HEK293 (cell line): ENCODE data around the gene MEGF9.

ENCODE experiments used
- CTCF ChIA-PET: fragments of 350-600 bp; formaldehyde crosslinking; extraction: SDS; loops from one replicate; lab custom pipeline; 2021; ENCODE audit warnings: antibody characterized with exemption; lab: Yijun Ruan, JAX
- POLR2A ChIA-PET: fragments of 300-600 bp; formaldehyde crosslinking; extraction: SDS; loops from one replicate; lab custom pipeline; 2020; ENCODE audit warnings: antibody characterized with exemption, inconsistent platforms; lab: Yijun Ruan, JAX
- H3K27ac ChIP-seq: fragments of 200-500 bp; sonication (Bioruptor generic); 2 replicates; pipeline ENCODE4 v1.5.1; 2014; ENCODE audit warnings: low read depth, low read length, control low read depth, inconsistent platforms; ENCODE audit errors: extremely low read depth
- H3K36me3 ChIP-seq, 2 experiments: fragments of 200-500 bp in 1 of 2; sonication (Bioruptor generic) in 1 of 2; 1 replicate in 1 of 2; 2 replicates in 1 of 2; pipeline ENCODE4 v1.5.1; 2014 to 2017; ENCODE audit warnings: inconsistent platforms in 2 of 2, low read length in 2 of 2; ENCODE audit not compliant: control insufficient read depth in 2 of 2, insufficient read depth in 1 of 2
- H3K4me1 ChIP-seq: fragments of 200-500 bp; sonication (Bioruptor generic); 2 replicates; pipeline ENCODE4 v1.5.1; 2014; ENCODE audit warnings: mild to moderate bottlenecking, low read length, inconsistent platforms; ENCODE audit not compliant: control insufficient read depth, insufficient read depth
- H3K4me3 ChIP-seq: 2 replicates; pipeline ENCODE4 v1.5.1; 2011; ENCODE audit warnings: low read depth, mild to moderate bottlenecking, control low read depth, low read length, moderate library complexity
- H3K9me3 ChIP-seq: fragments of 200-500 bp; sonication (Bioruptor generic); 2 replicates; pipeline ENCODE4 v1.5.1; 2014; ENCODE audit warnings: low read depth, low read length, inconsistent platforms; ENCODE audit not compliant: control insufficient read depth, insufficient read depth
- IKZF3 ChIP-seq: fragments of 450-650 bp; IDR thresholded peaks from 2 replicates; pipeline ENCODE4 v1.5.0; 2018; ENCODE audit warnings: missing biosample characterization, mild to moderate bottlenecking, missing genetic modification characterization, moderate library complexity
- SALL2 ChIP-seq: fragments of 450-650 bp; formaldehyde crosslinking; IDR thresholded peaks from 2 replicates; pipeline ENCODE4 v1.5.0; 2017; ENCODE audit warnings: missing biosample characterization, mild to moderate bottlenecking, missing genetic modification characterization, borderline replicate concordance
- ZBTB20 ChIP-seq: fragments of 450-650 bp; formaldehyde crosslinking; IDR thresholded peaks from 2 replicates; pipeline ENCODE4 v1.5.1; 2016; ENCODE audit warnings: missing biosample characterization, missing genetic modification characterization
- ZNF202 ChIP-seq: fragments of 450-650 bp; formaldehyde crosslinking; IDR thresholded peaks from 2 replicates; pipeline ENCODE4 v1.5.1; 2016; ENCODE audit warnings: missing biosample characterization, missing genetic modification characterization, borderline replicate concordance
- ZNF366 ChIP-seq: fragments of 450-650 bp; formaldehyde crosslinking; conservative IDR thresholded peaks from 2 replicates; pipeline ENCODE4 v1.5.1; 2016; ENCODE audit warnings: missing biosample characterization, missing genetic modification characterization
- ZNF394 ChIP-seq: fragments of 450-650 bp; formaldehyde crosslinking; IDR thresholded peaks from 2 replicates; pipeline ENCODE4 v1.5.1; 2016; ENCODE audit warnings: missing biosample characterization, missing genetic modification characterization, mild to moderate bottlenecking, moderate library complexity, borderline replicate concordance
- ZNF623 ChIP-seq: fragments of 450-650 bp; formaldehyde crosslinking; IDR thresholded peaks from 2 replicates; pipeline ENCODE4 v1.5.1; 2016; ENCODE audit warnings: missing biosample characterization, missing genetic modification characterization
- ZNF777 ChIP-seq: fragments of 450-650 bp; formaldehyde crosslinking; IDR thresholded peaks from 2 replicates; pipeline ENCODE4 v1.5.1; 2017; ENCODE audit warnings: missing biosample characterization, missing genetic modification characterization, borderline replicate concordance
- ZNF843 ChIP-seq: fragments of 450-650 bp; formaldehyde crosslinking; IDR thresholded peaks from 2 replicates; pipeline ENCODE4 v1.5.1; 2016; ENCODE audit warnings: missing biosample characterization, missing genetic modification characterization
- TF ChIP-seq, protein P1 (sequence below): fragments of 450-650 bp; formaldehyde crosslinking; IDR thresholded peaks from 2 replicates; pipeline ENCODE4 v1.5.1; 2017; ENCODE audit warnings: missing biosample characterization, missing genetic modification characterization
- TF ChIP-seq, protein P2 (sequence below): fragments of 450-650 bp; formaldehyde crosslinking; IDR thresholded peaks from 2 replicates; pipeline ENCODE4 v1.5.1; 2016; ENCODE audit warnings: missing biosample characterization, missing genetic modification characterization, borderline replicate concordance
- TF ChIP-seq, protein P3 (sequence below): fragments of 450-650 bp; formaldehyde crosslinking; IDR thresholded peaks from 2 replicates; pipeline ENCODE4 v1.5.1; 2016; ENCODE audit warnings: missing biosample characterization, missing genetic modification characterization

MEGF9 gene

DNA sequence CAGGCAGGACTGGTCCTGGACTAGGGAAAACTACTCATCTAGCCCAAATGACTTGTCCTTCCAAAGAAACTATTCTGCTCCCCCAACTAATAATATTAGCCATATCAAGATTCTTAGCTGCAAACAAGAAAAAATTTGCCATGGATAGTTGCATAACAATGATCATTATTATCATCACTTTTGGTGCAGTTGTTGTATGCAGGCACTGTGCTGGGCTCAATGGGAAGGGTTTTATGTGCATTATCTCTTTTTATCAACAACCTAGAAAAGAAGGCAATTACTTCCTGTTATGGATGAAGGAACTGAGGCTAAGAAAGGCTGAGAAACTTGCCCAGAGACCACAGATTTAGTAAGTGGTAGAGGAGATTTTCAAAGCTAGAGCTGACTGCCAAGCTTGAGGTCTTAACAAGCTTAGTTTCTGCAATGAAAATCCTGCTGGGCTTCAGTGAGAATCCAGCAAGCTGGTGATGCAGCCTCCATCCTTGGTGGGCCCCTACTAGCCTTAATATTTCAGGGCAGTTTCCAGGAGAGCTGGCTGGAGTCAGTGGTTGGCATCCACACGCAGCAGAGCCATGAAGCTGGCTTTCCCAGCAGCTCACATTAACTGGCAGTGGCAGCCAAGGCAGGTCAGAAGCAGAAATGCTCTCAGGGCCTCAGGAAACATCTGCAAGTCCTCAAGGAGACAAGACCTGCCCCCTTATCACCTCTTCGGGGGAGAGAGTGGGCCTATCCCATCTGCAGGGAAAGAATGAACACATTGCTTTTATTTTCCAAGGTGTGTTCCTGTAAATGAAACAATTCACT is 20.5 kb upstream of the MEGF9 start (continued):
- TF ChIP-seq ZNF394: no peak
- TF ChIP-seq ZNF777 (tag by site-specific recombination): no peak
- TF ChIP-seq, protein P1, sequence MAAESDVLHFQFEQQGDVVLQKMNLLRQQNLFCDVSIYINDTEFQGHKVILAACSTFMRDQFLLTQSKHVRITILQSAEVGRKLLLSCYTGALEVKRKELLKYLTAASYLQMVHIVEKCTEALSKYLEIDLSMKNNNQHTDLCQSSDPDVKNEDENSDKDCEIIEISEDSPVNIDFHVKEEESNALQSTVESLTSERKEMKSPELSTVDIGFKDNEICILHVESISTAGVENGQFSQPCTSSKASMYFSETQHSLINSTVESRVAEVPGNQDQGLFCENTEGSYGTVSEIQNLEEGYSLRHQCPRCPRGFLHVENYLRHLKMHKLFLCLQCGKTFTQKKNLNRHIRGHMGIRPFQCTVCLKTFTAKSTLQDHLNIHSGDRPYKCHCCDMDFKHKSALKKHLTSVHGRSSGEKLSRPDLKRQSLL (tag by site-specific recombination): no peak
- no peak for TF ChIP-seq ZNF623 (tag by site-specific recombination)

DNA sequence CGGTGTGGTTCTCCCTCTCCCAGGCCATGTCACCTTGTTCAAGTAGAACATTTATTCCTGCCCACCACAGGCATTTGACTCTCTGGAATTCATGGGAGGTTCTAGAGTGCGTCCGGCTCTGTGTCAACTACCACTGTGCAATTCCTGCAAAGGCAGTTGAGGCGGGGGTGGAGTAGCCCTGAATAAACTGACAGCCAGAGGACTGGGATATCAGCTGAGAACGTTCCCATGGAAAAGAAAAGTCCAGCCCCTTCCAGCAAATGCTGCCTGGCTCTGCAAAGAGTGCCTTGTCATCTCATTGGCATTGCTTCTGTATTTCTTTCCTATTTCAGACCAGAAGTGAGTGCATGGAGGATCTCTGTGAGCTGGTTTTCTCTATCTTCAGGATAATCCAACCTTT is 18.9 kb upstream of the MEGF9 start:
- Histone ChIP-seq H3K4me1 (no peaks in the 10 kb centered on the region), H3K27ac (no peak overlapping the region), H3K36me3 (no peaks in the 10 kb centered on the region), H3K9me3 (no peaks in the 10 kb centered on the region), H3K4me3 (no peak overlapping the region)
- no peak for TF ChIP-seq IKZF3 (tag by site-specific recombination)
- TF ChIP-seq, protein P2, sequence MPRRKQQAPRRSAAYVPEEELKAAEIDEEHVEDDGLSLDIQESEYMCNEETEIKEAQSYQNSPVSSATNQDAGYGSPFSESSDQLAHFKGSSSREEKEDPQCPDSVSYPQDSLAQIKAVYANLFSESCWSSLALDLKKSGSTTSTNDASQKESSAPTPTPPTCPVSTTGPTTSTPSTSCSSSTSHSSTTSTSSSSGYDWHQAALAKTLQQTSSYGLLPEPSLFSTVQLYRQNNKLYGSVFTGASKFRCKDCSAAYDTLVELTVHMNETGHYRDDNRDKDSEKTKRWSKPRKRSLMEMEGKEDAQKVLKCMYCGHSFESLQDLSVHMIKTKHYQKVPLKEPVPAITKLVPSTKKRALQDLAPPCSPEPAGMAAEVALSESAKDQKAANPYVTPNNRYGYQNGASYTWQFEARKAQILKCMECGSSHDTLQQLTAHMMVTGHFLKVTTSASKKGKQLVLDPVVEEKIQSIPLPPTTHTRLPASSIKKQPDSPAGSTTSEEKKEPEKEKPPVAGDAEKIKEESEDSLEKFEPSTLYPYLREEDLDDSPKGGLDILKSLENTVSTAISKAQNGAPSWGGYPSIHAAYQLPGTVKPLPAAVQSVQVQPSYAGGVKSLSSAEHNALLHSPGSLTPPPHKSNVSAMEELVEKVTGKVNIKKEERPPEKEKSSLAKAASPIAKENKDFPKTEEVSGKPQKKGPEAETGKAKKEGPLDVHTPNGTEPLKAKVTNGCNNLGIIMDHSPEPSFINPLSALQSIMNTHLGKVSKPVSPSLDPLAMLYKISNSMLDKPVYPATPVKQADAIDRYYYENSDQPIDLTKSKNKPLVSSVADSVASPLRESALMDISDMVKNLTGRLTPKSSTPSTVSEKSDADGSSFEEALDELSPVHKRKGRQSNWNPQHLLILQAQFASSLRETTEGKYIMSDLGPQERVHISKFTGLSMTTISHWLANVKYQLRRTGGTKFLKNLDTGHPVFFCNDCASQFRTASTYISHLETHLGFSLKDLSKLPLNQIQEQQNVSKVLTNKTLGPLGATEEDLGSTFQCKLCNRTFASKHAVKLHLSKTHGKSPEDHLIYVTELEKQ: no peak
- TF ChIP-seq, protein P3, sequence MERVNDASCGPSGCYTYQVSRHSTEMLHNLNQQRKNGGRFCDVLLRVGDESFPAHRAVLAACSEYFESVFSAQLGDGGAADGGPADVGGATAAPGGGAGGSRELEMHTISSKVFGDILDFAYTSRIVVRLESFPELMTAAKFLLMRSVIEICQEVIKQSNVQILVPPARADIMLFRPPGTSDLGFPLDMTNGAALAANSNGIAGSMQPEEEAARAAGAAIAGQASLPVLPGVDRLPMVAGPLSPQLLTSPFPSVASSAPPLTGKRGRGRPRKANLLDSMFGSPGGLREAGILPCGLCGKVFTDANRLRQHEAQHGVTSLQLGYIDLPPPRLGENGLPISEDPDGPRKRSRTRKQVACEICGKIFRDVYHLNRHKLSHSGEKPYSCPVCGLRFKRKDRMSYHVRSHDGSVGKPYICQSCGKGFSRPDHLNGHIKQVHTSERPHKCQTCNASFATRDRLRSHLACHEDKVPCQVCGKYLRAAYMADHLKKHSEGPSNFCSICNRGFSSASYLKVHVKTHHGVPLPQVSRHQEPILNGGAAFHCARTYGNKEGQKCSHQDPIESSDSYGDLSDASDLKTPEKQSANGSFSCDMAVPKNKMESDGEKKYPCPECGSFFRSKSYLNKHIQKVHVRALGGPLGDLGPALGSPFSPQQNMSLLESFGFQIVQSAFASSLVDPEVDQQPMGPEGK: no peak
- TF ChIP-seq SALL2 (tag by site-specific recombination): no peak
- no peak for TF ChIP-seq ZNF843 (tag by site-specific recombination)
- TF ChIP-seq, protein P1 (tag by site-specific recombination): no peak
- TF ChIP-seq ZBTB20 (tag by site-specific recombination): no peak
- no peak for TF ChIP-seq ZNF366 (tag by site-specific recombination)
- no peak for TF ChIP-seq ZNF202
- no peak for TF ChIP-seq ZNF394
- CTCF ChIA-PET: interaction anchor here (1.3 kb wide), 1 partner anchor 9 kb away, joined by 7 read pairs; no protein-coding TSS in a partner anchor
- POLR2A ChIA-PET: interaction anchor here (1.0 kb wide), 1 partner anchor 18 kb away, joined by 3 read pairs; the partner anchor contains the start of gene MEGF9
